EH (cell line): ENCODE data around the gene OR4D2.

Source experiments
- DNase-seq: peaks from one replicate; pipeline ENCODE4 v3.0.0-alpha.2; 2015; ENCODE audit warnings: low read depth

OR4D2 gene

DNA sequence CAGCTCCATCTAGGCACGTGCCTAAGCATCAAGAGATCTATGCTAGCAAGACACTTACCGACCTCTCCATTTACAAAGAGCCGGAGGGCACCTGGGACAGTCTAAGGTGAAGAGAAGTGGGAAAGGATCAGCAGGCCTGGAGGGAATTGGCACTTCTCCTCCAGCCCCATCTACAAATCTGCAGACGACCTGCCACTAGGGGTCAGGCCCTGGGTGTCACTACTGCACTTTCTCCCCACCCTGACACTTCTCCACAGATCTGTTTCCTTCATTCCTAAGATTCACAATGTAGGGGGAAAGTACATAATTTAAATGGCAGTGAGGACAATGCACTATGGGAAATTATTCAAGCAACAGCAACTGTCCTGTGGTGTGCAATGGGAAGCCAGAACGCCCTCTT is 44.1 kb downstream of the OR4D2 start:
- DNase-seq = no peak

- DNase-seq = no peak
Observed at GRCh38 chr17:58215685-58216084, 48.9 kb downstream of the OR4D2 start.

DNA sequence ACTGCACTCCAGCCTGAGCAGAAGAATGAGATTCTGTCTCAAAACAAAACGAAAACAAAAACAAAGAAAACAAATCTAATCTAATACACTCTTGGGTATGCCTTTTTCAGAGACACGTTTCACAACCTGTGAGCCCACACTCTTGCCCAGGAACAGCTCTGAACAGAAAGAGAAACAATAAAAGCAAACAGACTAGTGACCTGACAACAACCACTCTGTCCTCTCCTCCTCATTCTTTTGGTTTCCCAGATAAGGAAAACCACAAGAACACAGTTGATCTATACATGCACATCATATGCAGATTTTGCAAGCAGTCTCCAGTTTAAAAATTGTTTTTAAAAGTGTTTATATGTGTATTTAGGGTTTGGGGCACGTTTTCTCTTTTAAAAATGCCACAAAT is 51.0 kb downstream of the OR4D2 start:
- DNase-seq = no peak

DNA sequence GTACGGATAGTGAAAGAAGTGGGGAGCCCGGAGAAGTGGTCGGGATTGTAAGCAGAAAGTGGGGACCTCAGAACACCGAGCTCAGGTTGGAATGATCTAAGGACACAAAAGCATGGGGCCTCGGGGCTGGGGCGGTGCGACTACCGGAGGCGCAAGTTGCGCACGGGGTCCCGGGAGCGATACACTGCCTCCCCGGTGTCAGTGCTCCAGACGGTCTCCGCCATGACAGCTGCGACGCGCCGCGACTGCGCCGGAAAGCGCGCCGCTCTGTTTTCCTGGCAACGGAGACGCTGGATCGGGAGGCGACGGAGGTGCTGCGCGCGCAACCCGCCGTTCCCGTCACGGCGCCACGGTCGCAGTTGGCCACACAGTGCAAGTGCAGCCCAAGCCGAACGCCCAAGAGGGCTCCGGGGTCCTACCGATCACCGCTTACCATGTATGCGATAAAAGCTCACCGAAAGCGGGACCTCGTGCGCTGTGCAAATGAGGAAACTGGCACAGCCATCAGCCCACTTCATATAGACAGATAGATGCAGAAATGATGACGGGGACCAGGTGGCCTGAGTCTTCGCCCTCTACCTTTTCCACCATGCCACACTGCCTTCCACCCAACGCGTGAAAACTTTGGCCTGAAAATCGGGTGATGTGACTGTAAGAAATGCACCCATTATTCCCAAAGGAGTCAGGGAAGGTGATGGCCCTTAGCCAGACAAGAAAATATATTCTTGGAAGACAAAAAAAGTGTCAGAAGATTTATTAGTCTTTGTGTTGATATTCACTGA is 52.4 kb downstream of the OR4D2 start, which contains the start of gene MKS1:
Gene MKS1 (minus strand): TSS at position 249 of the 782 bp plus-strand sequence. CDS start 25 bp downstream, at position 224.
- DNase-seq = peak; percentile 90

DNA sequence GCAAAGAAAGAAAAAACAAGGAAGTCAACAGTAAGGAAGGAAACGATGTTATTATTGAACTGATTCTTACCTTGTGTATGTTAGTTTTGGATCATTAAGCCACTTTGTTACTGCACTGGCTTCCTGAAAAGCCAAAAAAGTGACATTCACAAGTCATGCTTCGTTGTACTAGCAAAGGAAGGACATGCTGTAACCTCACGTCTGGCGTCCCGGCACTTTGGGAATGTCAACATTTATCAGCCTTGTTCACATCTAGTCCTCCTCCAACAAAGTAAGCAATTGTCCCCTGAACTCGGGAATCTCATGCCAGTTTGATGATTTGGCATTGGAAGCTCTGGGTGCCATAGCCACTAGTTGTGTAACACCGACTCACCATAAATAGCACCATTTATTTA is 53.0 kb downstream of the OR4D2 start:
- peak; percentile 19 for DNase-seq
